Endodermal cell (in vitro differentiated cells): Measurements from ENCODE around the gene MB21D2. TPM values are rescaled to one million over a fixed set of nuclear protein-coding genes. Genes with fewer than 3 reads are reported as not detected.

ENCODE experiments used
- DNase-seq: peaks from one replicate; pipeline ENCODE4 v3.0.0-alpha.2; 2017
- H3K27ac ChIP-seq: 2 replicates; pipeline ENCODE4 v1.5.1; 2013; ENCODE audit warnings: mild to moderate bottlenecking, low read depth, low read length, moderate library complexity
- H3K27me3 ChIP-seq: 2 replicates; pipeline ENCODE4 v1.6.1; 2013; ENCODE audit warnings: mild to moderate bottlenecking, low read length, moderate library complexity; ENCODE audit not compliant: insufficient read depth, control insufficient read depth, poor library complexity, severe bottlenecking
- H3K36me3 ChIP-seq: 2 replicates; pipeline ENCODE4 v1.7.0; 2013; ENCODE audit warnings: mild to moderate bottlenecking, low read length, moderate library complexity; ENCODE audit not compliant: control insufficient read depth, insufficient read depth
- H3K4me1 ChIP-seq: one replicate; pipeline ENCODE4 v1.7.0; 2013; ENCODE audit warnings: low read length; ENCODE audit not compliant: control insufficient read depth, insufficient read depth
- H3K4me3 ChIP-seq: 2 replicates; pipeline ENCODE4 v1.5.1; 2013; ENCODE audit warnings: mild to moderate bottlenecking, low read length, moderate library complexity
- H3K9ac ChIP-seq: 2 replicates; pipeline ENCODE4 v1.6.1; 2013; ENCODE audit warnings: mild to moderate bottlenecking, low read length, moderate library complexity; ENCODE audit not compliant: poor library complexity, severe bottlenecking; ENCODE audit errors: extremely low read depth
- H3K9me3 ChIP-seq: 2 replicates; pipeline ENCODE4 v1.6.1; 2013; ENCODE audit warnings: mild to moderate bottlenecking, low read length, moderate library complexity; ENCODE audit not compliant: control insufficient read depth
- H3K27ac Mint-ChIP-seq: 2 replicates; pipeline ENCODE4 v1.8.0; 2020; ENCODE audit warnings: mixed read lengths
- H3K27me3 Mint-ChIP-seq: 2 replicates; pipeline ENCODE4 v1.8.0; 2021; ENCODE audit warnings: mild to moderate bottlenecking, mixed read lengths; ENCODE audit not compliant: insufficient read depth
- H3K36me3 Mint-ChIP-seq: 2 replicates; pipeline ENCODE4 v1.8.0; 2020; ENCODE audit warnings: low read depth, mixed read lengths
- H3K4me1 Mint-ChIP-seq: 2 replicates; pipeline ENCODE4 v1.8.0; 2020; ENCODE audit warnings: mixed read lengths
- H3K4me3 Mint-ChIP-seq: 2 replicates; pipeline ENCODE4 v1.8.0; 2020; ENCODE audit warnings: mild to moderate bottlenecking, moderate library complexity, mixed read lengths
- H3K9me3 Mint-ChIP-seq: 2 replicates; pipeline ENCODE4 v1.8.0; 2020; ENCODE audit warnings: mild to moderate bottlenecking, mixed read lengths
- WGBS, 2 experiments: methylation state at CpG; one replicate each; pipeline versions ENCODE4 v1.1.5 to v1.1.7; 2013; ENCODE audit warnings: missing lambda C conversion rate in 2 of 2, mixed read lengths in 1 of 2; ENCODE audit not compliant: insufficient coverage in 1 of 2, insufficient read length in 1 of 2; 5-methylcytosine and 5-hydroxymethylcytosine counted together
- total RNA-seq, 2 donors: library from RNA; stranded (reverse); fragmentation: NEBNext Ultra II Directional in 1 of 2; extraction: Animal tissue kit (Norgen Biotek cat#: 25700) in 1 of 2; gene quantifications; 2 replicates in 1 of 2; 3 replicates in 1 of 2; pipeline ENCODE4 v1.2.1, GENCODE V29; 2021
- TF ChIP-seq, protein P1 (sequence below): fragments of 200-600 bp; sonication (generic); conservative IDR thresholded peaks from 2 replicates; pipeline ENCODE4 v1.5.0; 2021; ENCODE audit warnings: antibody characterized with exemption, mild to moderate bottlenecking

MB21D2 gene
- total RNA-seq, 2 donors from 2014 or later: 5.7 to 6.9 TPM

GRCh38 chr3:192906940-192907339 lies 10.7 kb downstream of the MB21D2 start:
- H3K9ac ChIP-seq: no peak overlapping the region
- WGBS, 2 experiments: 100% methylated on average over 1 of the region's 1 CpG; no CpG with 5 or more reads in 1 of the 2 experiments
- Mint-ChIP-seq H3K9me3 (peaks cover 13% of the 10 kb centered on the region), H3K27me3 (peaks cover 31% of the 10 kb centered on the region), H3K4me3 (no peak overlapping the region), H3K36me3 (peaks cover 16% of the 10 kb centered on the region), H3K4me1 (peaks cover 7% of the 10 kb centered on the region), H3K27ac (no peak overlapping the region)
- no peak overlapping the region for H3K4me3 ChIP-seq
- H3K4me1 ChIP-seq: no peaks in the 10 kb centered on the region
- peaks cover 20% of the 10 kb centered on the region for H3K9me3 ChIP-seq
- H3K27ac ChIP-seq: no peak overlapping the region
- TF ChIP-seq, protein P1, sequence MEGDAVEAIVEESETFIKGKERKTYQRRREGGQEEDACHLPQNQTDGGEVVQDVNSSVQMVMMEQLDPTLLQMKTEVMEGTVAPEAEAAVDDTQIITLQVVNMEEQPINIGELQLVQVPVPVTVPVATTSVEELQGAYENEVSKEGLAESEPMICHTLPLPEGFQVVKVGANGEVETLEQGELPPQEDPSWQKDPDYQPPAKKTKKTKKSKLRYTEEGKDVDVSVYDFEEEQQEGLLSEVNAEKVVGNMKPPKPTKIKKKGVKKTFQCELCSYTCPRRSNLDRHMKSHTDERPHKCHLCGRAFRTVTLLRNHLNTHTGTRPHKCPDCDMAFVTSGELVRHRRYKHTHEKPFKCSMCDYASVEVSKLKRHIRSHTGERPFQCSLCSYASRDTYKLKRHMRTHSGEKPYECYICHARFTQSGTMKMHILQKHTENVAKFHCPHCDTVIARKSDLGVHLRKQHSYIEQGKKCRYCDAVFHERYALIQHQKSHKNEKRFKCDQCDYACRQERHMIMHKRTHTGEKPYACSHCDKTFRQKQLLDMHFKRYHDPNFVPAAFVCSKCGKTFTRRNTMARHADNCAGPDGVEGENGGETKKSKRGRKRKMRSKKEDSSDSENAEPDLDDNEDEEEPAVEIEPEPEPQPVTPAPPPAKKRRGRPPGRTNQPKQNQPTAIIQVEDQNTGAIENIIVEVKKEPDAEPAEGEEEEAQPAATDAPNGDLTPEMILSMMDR: no peak
- DNase-seq: no peak
- peaks cover 11% of the 10 kb centered on the region for H3K36me3 ChIP-seq
- peaks cover 7% of the 10 kb centered on the region for H3K27me3 ChIP-seq

DNA sequence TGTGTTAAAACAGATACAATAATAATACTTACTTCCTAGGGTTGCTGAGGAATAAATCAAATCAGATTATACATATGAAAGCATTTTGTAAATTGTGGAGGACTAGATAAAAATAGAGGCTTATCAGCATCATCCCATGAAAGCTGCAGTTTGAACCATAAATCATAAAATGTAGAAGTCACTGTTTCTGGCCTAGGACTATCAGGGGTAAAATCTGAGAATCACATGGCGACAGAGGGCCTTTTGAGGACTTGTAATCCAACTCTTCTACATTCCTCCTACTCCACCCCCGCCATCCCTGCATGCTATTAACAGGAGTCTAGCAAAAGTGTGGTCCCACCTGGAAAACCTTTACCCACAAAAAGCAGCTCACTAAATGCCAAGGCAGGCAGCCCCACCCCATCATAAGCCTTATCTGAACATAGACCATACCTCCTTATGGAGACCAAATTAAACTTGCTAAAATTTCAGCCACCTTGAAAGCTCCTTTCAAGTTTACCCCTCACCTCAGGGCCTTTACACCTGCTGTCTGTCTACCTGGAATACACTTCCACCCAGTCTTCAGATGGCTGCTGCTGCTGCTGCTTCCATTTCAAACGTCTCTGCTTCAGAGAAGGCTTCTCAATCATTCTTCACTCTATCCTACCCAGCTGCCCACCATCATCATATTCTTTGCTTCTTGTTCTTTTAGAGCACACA lies 11.5 kb downstream of the MB21D2 start:
- peaks cover 37% of the 10 kb centered on the region for H3K27me3 Mint-ChIP-seq
- H3K9me3 ChIP-seq: peaks cover 20% of the 10 kb centered on the region
- TF ChIP-seq, protein P1: no peak
- no peak overlapping the region for H3K9ac ChIP-seq
- H3K27ac ChIP-seq: no peak overlapping the region
- no peak overlapping the region for H3K4me3 ChIP-seq
- H3K27ac Mint-ChIP-seq: no peak overlapping the region
- 87% methylated on average over 3 of the region's 3 CpGs; no CpG with 5 or more reads in 1 of the 2 experiments for WGBS, 2 experiments
- H3K4me1 ChIP-seq: no peaks in the 10 kb centered on the region
- peaks cover 11% of the 10 kb centered on the region for H3K36me3 ChIP-seq
- no peak overlapping the region for H3K4me3 Mint-ChIP-seq
- DNase-seq: no peak
- H3K36me3 Mint-ChIP-seq: peaks cover 16% of the 10 kb centered on the region
- H3K4me1 Mint-ChIP-seq: peaks cover 8% of the 10 kb centered on the region
- H3K9me3 Mint-ChIP-seq: peaks cover 13% of the 10 kb centered on the region
- H3K27me3 ChIP-seq: peaks cover 13% of the 10 kb centered on the region

DNA sequence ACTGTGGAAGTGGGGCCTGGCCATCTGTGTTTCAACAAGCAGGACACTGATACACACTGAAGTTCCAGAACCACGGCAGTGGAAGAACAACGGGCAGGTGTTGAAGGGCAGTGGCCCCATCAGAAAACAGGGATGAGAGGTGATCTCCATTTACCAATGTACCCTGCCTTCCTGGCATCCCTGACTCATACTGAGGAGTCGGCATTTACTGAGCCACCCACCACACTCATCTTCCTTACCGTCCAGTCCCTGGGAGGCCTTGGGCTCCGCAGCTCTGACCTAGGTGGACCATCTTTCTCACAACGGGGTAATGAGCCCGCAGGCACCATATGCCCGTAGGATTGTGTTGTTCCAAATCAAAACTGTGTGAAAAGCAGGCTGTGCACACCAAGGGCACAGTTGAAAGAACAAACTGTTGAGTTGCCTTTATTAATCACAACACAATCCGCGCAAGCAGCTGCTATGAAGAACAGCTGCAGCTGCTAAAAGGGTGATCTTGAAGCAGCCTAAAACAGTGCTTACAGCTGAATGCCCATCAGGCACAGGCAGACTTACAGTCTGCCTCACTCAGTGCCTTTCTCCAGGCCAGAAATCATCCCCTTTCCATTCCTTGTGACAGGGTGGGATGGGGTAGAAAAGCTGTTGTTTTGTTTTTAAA lies 12.9 kb downstream of the MB21D2 start:
- Histone ChIP-seq H3K4me1 (no peaks in the 10 kb centered on the region), H3K27me3 (peaks cover 13% of the 10 kb centered on the region), H3K4me3 (no peak overlapping the region), H3K27ac (no peak overlapping the region), H3K9me3 (peaks cover 20% of the 10 kb centered on the region), H3K9ac (no peak overlapping the region), H3K36me3 (peaks cover 11% of the 10 kb centered on the region)
- Mint-ChIP-seq H3K9me3 (peaks cover 13% of the 10 kb centered on the region), H3K4me1 (peaks cover 8% of the 10 kb centered on the region), H3K36me3 (peaks cover 16% of the 10 kb centered on the region), H3K27me3 (peaks cover 51% of the 10 kb centered on the region), H3K27ac (no peak overlapping the region), H3K4me3 (no peak overlapping the region)
- no peak for DNase-seq
- TF ChIP-seq, protein P1: no peak
- 96 to 98% methylated on average over 8 to 10 of the region's 10 CpGs for WGBS, 2 experiments
